Large intestine (tissue), 3 donors: ENCODE results near the gene MEX3C. TPM values are rescaled to one million over a fixed set of nuclear protein-coding genes. Genes with fewer than 3 reads are reported as not detected.

Experiments used
- DNase-seq, 2 donors: peaks; one replicate each; pipeline versions ENCODE4 v3.0.0 to v3.0.0-alpha.2; 2013
- H3K27ac ChIP-seq: one replicate; pipeline ENCODE4 v1.5.1; 2013; ENCODE audit warnings: low read length
- H3K27me3 ChIP-seq: 2 replicates; pipeline ENCODE4 v1.6.1; 2013; ENCODE audit warnings: low read length; ENCODE audit not compliant: control insufficient read depth, insufficient read depth
- H3K36me3 ChIP-seq: 2 replicates; pipeline ENCODE4 v1.6.1; 2013; ENCODE audit warnings: low read length; ENCODE audit not compliant: control insufficient read depth, insufficient read depth
- H3K4me1 ChIP-seq: one replicate; pipeline ENCODE4 v1.6.1; 2013; ENCODE audit warnings: low read length; ENCODE audit not compliant: control insufficient read depth, insufficient read depth
- H3K4me3 ChIP-seq: one replicate; pipeline ENCODE4 v1.5.1; 2013; ENCODE audit warnings: low read length
- H3K9me3 ChIP-seq: one replicate; pipeline ENCODE4 v1.6.1; 2013; ENCODE audit warnings: mild to moderate bottlenecking, low read depth, low read length, moderate library complexity; ENCODE audit not compliant: control insufficient read depth
- WGBS: methylation state at CpG from one replicate; pipeline ENCODE4 v1.1.5; 2013; ENCODE audit warnings: low lambda C conversion rate; ENCODE audit not compliant: insufficient coverage; 5-methylcytosine and 5-hydroxymethylcytosine counted together
- polyA plus RNA-seq: library from polyadenylated mRNA; unstranded; fragments of 120-200 nt; gene quantifications from one replicate; pipeline ENCODE4 v1.2.1, GENCODE V29; 2013

MEX3C gene
- polyA plus RNA-seq, 1 donor: 35.0 TPM

DNA sequence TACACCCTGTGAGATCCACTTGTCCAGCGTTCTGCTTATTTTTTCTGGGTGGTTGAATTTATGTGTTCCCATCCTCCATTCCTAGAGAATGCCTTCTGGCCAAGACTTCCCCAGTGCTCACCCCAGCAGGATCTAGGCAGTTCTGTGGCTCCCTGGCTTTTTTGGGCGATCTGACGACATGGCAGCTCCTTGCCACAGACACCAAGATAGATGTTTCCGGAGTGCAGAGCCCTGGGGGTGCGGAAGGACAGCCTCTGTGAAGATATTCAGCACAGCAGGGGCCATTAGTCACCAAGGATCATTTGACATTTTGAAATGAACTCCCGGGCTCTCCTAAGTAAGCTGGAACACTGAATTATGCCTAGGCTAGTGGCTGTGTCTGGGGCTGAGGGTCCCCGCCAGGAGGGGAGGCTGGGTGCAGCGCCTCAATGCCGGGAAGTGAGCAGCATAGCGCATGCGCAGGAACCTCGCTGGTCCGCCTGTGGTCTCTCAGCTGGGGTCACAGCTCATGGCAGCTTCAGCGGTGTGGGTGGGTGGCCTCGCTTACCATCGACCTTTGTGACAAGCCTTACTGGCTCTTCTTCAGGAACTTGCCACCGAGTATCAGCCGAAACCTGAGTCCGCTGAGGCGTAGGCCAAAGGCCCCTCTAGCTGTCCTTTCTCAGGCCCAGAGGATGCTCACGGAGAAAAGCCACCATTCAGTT lies 60.3 kb downstream of the MEX3C start:
- DNase-seq: no peak
- H3K4me3 ChIP-seq: no peak overlapping the region
- WGBS: 80% methylated on average over 1 of the region's 21 CpGs

DNA sequence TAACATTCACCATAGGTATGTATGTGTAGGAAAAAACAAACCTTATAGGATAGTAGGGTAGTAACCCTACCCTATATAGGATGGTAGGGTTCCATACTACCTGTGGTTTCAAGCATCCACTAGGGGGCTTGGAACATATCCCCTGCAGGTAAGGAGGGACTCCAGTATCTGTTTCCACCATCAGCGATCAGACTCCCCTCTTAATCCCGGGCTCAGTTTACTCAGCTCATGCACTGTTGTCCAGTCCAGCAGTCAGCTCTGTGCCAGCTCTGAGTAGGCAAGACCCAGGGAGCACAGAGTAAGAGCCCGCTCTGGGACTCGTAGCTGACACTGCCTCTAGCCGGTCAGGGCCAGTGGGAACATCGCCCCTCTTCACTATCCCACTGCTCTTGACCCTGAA lies 61.7 kb downstream of the MEX3C start:
- DNase-seq: no peak
- no peak overlapping the region for H3K4me3 ChIP-seq
- no peaks in the 10 kb centered on the region for H3K9me3 ChIP-seq
- no CpG with 5 or more reads among the region's 6 CpGs for WGBS
- no peaks in the 10 kb centered on the region for H3K27me3 ChIP-seq
- no peak overlapping the region for H3K27ac ChIP-seq
- no peaks in the 10 kb centered on the region for H3K4me1 ChIP-seq
- H3K36me3 ChIP-seq: no peaks in the 10 kb centered on the region

More for the DNA sequence above, 60.3 kb downstream of the MEX3C start:
- Histone ChIP-seq H3K27ac (no peak overlapping the region), H3K36me3 (no peaks in the 10 kb centered on the region), H3K27me3 (no peaks in the 10 kb centered on the region), H3K4me1 (no peaks in the 10 kb centered on the region), H3K9me3 (no peaks in the 10 kb centered on the region)

DNA sequence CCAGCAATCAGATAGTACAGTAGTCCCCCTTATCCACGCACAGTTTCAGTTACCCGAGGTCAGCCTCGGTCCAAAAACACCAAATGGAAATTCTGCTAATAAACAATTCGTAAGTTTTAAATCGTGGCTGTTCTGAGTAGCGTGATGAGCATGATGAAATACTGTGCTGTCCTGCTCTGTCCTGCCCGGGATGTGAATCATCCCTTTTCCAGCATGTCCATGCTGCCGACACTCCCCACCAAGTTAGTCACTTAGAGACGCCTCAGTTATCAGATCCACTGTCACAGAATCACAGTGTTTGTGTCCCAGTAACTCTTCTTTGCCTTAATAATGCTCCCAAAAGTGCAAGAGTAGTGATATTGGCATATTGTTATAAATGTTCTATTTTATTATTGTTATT lies 62.1 kb downstream of the MEX3C start:
- Histone ChIP-seq H3K36me3 (no peaks in the 10 kb centered on the region), H3K9me3 (no peaks in the 10 kb centered on the region), H3K27me3 (no peaks in the 10 kb centered on the region), H3K4me1 (no peaks in the 10 kb centered on the region), H3K27ac (no peak overlapping the region), H3K4me3 (no peak overlapping the region)
- no CpG with 5 or more reads among the region's 9 CpGs for WGBS
- no peak for DNase-seq

DNA sequence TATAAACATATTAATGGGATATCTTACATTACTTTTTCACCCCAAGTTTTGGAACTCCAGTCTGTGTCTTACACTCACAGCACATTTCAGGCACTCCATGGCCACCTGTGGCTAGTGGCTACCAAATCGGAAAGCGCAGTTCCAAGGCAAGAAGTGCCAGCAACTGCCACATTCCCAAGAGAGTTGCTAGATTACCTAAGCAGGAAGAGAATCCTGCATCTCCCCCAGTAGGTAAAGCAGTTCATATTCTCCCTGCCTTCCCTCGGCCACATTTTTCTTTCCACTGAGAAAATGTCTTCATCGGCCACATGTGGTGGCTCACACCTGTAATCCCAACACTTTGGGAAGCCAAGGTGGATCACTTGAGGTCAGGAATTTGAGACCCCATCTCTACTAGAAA lies 62.8 kb downstream of the MEX3C start:
- no peak for DNase-seq
- Histone ChIP-seq H3K9me3 (no peaks in the 10 kb centered on the region), H3K36me3 (no peaks in the 10 kb centered on the region), H3K27me3 (no peaks in the 10 kb centered on the region), H3K27ac (no peak overlapping the region), H3K4me3 (no peak overlapping the region), H3K4me1 (no peaks in the 10 kb centered on the region)
- WGBS: no CpG with 5 or more reads among the region's 4 CpGs

DNA sequence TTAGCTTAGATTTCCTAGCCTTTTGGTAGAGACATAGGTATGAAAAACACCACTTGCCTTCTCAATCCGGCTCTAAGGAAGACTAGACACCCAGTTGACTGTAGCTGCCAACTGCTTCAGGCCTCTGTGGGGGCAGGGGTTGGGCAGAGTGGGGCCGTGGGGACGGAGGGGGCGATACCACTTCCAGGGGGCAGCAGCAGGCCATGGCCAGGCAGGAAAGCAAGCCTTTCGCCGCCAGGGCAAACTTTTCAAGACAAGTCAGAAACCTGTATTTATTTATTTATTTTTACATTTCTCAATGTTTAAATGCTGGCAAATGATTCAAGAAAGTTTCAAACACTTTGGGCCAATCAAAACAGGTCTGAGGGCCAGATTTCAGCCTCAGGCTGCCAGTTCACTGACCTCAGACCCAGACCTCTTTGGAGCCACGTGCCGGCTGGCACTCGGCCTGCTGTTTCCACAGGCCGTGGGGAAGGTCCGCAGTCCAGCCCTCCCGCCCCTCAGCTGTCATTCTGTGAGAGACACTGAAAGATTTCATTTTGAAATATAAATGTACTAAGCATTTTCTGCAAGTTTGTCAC lies 63.8 kb downstream of the MEX3C start:
- Histone ChIP-seq H3K4me3 (no peak overlapping the region), H3K9me3 (no peaks in the 10 kb centered on the region), H3K4me1 (no peaks in the 10 kb centered on the region), H3K36me3 (no peaks in the 10 kb centered on the region), H3K27me3 (no peaks in the 10 kb centered on the region), H3K27ac (no peak overlapping the region)
- DNase-seq: no peak
- no CpG with 5 or more reads among the region's 12 CpGs for WGBS

DNA sequence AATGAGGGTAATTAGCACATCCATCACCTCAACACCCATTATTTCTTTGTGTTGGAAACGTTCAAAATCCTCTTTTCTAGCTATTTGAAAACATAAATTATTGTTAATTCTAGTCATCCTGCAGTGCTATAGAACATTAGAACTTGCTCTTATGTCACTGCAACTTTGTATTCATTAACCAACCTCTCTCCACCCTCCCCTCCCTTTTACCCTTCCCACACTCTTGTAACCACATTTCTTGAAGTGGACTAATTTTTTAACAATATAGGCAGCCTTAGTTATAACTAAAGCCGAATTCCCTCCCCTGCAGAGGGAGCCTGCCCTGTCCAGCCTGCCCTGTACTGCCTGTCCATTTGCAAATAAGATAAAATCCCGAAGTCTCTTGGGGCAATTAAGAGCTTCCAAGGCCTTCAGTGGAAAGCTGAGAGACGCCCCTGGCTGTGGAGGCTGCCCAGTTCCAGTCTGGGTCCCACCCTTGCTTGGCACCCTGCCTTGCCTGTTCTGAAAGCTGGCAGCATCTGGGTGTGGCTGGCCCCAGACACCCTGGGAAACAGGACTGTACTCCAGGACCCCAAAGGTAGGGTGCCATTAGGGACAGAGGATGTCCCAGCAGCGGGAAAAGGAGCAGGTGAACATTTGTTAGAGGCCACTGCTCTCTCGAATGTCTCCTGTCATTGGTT lies 65.1 kb downstream of the MEX3C start:
- DNase-seq: no peak
- no CpG with 5 or more reads among the region's 6 CpGs for WGBS

DNA sequence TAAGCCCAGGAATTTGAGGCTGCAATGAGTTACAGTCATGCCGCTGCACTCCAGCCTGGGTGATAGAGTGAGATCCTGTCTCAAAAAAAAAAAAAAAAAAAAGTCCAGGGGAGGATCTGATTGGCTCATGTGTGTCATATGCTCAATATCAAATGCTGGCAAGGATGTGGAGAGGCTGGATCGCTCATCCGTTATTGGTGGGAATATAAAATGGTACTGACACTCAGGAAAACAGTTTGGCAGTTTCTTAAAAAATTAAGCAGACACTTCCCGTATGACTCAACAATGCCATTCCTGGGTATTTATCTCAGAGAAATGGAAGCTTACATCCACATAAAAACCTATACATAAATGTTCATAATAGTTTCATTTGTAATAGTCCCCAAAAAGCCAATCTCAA lies 68.9 kb downstream of the MEX3C start:
- H3K9me3 ChIP-seq: no peaks in the 10 kb centered on the region
- no peak overlapping the region for H3K27ac ChIP-seq
- H3K27me3 ChIP-seq: no peaks in the 10 kb centered on the region
- no peaks in the 10 kb centered on the region for H3K36me3 ChIP-seq
- no peaks in the 10 kb centered on the region for H3K4me1 ChIP-seq
- WGBS: 90% methylated on average over 2 of the region's 4 CpGs
- no peak for DNase-seq
- H3K4me3 ChIP-seq: no peak overlapping the region

More for the DNA sequence above, 65.1 kb downstream of the MEX3C start:
- Histone ChIP-seq H3K36me3 (no peaks in the 10 kb centered on the region), H3K9me3 (no peaks in the 10 kb centered on the region), H3K4me3 (no peak overlapping the region), H3K4me1 (no peaks in the 10 kb centered on the region), H3K27ac (no peak overlapping the region), H3K27me3 (no peaks in the 10 kb centered on the region)

DNA sequence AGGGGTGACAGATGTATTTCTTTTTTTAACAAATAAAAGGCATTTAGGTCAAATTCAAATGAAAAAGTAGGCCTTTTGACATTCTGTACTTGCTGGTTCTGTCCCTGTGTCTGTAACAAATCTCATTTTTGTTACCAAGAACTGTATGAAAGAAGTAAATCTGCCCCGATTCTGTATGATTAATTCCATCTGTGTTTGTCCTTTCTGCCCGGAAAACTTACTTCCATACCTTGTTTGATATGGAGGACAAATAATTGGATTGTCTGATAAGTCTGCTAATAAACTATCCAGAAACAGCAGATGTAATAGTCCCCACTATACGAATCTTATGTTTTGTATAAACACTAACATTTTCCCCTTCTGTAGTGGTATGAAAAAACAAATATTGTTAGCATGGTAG lies 69.8 kb downstream of the MEX3C start:
- Histone ChIP-seq H3K36me3 (no peaks in the 10 kb centered on the region), H3K4me1 (no peaks in the 10 kb centered on the region), H3K4me3 (no peak overlapping the region), H3K9me3 (no peaks in the 10 kb centered on the region), H3K27me3 (no peaks in the 10 kb centered on the region), H3K27ac (no peak overlapping the region)
- DNase-seq: no peak
- 100% methylated on average over 1 of the region's 3 CpGs for WGBS

DNA sequence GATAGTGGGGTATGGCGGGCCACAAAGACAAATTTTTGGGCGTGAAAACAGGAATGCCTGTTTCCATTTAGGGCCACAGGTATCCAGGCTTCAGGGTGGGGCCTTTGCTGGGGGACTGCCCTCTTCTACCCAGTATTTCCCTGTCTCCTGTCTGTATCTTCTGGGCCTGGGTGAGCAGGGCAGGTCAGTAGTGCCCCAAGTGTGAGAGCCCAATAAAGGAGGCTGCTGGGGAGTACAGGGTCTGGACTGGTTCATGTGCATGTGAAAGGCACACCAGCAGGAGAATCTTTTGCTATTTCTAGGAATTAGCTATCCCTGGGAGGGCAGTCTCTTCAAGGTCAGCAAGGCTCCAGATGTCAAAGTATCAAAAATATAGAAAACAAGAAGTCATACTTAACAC lies 71.5 kb downstream of the MEX3C start:
- Histone ChIP-seq H3K27me3 (no peaks in the 10 kb centered on the region), H3K36me3 (no peaks in the 10 kb centered on the region), H3K27ac (no peak overlapping the region), H3K4me1 (no peaks in the 10 kb centered on the region), H3K9me3 (peaks cover 6% of the 10 kb centered on the region), H3K4me3 (no peak overlapping the region)
- no peak for DNase-seq
- WGBS: no CpG with 5 or more reads among the region's 2 CpGs
